Measurements from ENCODE around the gene SUSD4.

The SUSD4 gene

GRCh38 chr1:223179280-223179679 lies 184.7 kb downstream of the SUSD4 start:
- TF ChIP-seq GATA1 (IDR thresholded peaks at IDR 0.05; ENCODE audit: low read depth, low read length) (no peak), POLR2A (IDR thresholded peaks at IDR 0.05; ENCODE audit: low read length) (no peak)
- DNase-seq = no peak

- TF ChIP-seq POLR2A (IDR thresholded peaks at IDR 0.05; ENCODE audit: low read length) (no peak), GATA1 (IDR thresholded peaks at IDR 0.05; ENCODE audit: low read depth, low read length) (no peak)
- no peak for DNase-seq
Measured at GRCh38 chr1:223177681-223178080, 186.3 kb downstream of the SUSD4 start.

GRCh38 chr1:223176437-223176836 lies 187.5 kb downstream of the SUSD4 start:
- no peak for DNase-seq
- TF ChIP-seq POLR2A (IDR thresholded peaks at IDR 0.05; ENCODE audit: low read length) (no peak), GATA1 (IDR thresholded peaks at IDR 0.05; ENCODE audit: low read depth, low read length) (no peak)

GRCh38 chr1:223175633-223176032 lies 188.3 kb downstream of the SUSD4 start:
- TF ChIP-seq GATA1 (IDR thresholded peaks at IDR 0.05; ENCODE audit: low read depth, low read length) (no peak), POLR2A (IDR thresholded peaks at IDR 0.05; ENCODE audit: low read length) (no peak)
- DNase-seq = no peak

- no peak for TF ChIP-seq POLR2A (IDR thresholded peaks at IDR 0.05; ENCODE audit: low read length)
- no peak for TF ChIP-seq GATA1 (IDR thresholded peaks at IDR 0.05; ENCODE audit: low read depth, low read length)
- DNase-seq = no peak
Measured at GRCh38 chr1:223175032-223175431, 188.9 kb downstream of the SUSD4 start.

Measured in erythroblast (primary cell).